OCI-LY3 (cell line): Measurements from ENCODE around the gene HPRT1.

Experiments
- EZH2phosphoT487 ChIP-seq: fragments of 200-600 bp; shearing (Covaris generic); IDR thresholded peaks from 2 replicates; pipeline ENCODE4 v1.6.1; 2018; ENCODE audit warnings: antibody characterized with exemption, mixed run types, low read depth
- TF ChIP-seq, protein P1 (sequence below): fragments of 200-600, 300-600 bp; sonication (generic); IDR thresholded peaks from 2 replicates; pipeline ENCODE4 v1.5.1; 2014; ENCODE audit warnings: antibody characterized with exemption, low read length, low read depth

DNA sequence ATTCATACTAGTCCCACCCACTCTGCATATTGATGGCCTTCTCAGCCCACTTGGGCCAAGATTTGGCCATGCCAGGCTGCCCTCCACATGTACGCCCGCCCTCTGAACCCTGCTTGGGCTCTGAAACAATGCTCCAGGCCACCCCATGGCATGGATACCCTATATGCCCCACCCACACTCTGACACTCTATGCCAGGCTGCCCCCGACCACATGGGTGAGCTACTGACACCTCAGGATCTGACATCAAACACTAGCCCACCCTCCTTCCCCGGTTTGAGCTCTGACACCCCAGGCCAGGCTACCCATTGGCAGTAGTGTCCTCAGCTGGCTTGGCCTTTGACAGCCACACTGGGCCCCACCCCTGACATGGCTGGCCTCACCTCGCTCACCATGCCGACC lies 69.5 kb downstream of the HPRT1 start:
- TF ChIP-seq, protein P1, sequence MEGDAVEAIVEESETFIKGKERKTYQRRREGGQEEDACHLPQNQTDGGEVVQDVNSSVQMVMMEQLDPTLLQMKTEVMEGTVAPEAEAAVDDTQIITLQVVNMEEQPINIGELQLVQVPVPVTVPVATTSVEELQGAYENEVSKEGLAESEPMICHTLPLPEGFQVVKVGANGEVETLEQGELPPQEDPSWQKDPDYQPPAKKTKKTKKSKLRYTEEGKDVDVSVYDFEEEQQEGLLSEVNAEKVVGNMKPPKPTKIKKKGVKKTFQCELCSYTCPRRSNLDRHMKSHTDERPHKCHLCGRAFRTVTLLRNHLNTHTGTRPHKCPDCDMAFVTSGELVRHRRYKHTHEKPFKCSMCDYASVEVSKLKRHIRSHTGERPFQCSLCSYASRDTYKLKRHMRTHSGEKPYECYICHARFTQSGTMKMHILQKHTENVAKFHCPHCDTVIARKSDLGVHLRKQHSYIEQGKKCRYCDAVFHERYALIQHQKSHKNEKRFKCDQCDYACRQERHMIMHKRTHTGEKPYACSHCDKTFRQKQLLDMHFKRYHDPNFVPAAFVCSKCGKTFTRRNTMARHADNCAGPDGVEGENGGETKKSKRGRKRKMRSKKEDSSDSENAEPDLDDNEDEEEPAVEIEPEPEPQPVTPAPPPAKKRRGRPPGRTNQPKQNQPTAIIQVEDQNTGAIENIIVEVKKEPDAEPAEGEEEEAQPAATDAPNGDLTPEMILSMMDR, result no peak
- no peak for TF ChIP-seq EZH2phosphoT487
